ENCODE measurements around the gene ERN2. TPM values are rescaled to one million over a fixed set of nuclear protein-coding genes. Genes with fewer than 3 reads are reported as not detected.
A peak's percentile ranks its signal among the peaks of the same experiment; 100 is the strongest.

The ERN2 gene
- total and polyA plus RNA-seq, 2 of the 13 experiments (the other 11 are each of a cell fraction or from before 2014, with no cell fraction given): 2.2 to 3.5 TPM

DNA sequence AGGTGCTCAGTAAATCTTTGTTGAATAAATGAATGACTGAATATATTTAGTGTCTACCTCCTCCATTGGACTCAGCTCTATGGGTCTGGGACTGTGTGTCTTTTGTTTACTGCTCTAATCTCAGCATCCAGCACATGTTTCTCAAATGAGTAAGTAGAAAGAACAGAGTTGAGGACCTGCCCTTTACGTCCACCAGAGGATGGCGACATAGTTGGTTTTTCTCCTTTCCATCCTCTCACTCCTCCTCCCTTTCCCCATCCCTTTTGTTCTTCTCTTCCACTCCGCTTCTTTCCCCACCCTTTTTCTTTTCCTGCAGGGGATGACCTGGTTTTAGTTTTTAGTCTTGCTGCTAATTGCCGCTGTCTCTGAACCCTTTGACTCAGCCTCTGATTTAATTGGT, 29.7 kb upstream of the ERN2 start:
- TF ChIP-seq, protein P1, sequence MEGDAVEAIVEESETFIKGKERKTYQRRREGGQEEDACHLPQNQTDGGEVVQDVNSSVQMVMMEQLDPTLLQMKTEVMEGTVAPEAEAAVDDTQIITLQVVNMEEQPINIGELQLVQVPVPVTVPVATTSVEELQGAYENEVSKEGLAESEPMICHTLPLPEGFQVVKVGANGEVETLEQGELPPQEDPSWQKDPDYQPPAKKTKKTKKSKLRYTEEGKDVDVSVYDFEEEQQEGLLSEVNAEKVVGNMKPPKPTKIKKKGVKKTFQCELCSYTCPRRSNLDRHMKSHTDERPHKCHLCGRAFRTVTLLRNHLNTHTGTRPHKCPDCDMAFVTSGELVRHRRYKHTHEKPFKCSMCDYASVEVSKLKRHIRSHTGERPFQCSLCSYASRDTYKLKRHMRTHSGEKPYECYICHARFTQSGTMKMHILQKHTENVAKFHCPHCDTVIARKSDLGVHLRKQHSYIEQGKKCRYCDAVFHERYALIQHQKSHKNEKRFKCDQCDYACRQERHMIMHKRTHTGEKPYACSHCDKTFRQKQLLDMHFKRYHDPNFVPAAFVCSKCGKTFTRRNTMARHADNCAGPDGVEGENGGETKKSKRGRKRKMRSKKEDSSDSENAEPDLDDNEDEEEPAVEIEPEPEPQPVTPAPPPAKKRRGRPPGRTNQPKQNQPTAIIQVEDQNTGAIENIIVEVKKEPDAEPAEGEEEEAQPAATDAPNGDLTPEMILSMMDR (CRISPR knock-in tag; IDR thresholded peaks at IDR 0.05): 0 out of 2 replicates have a peak, but pooled peaks have one; percentile 19
- TF ChIP-seq ZNF207 (IDR thresholded peaks at IDR 0.05; ENCODE audit: borderline replicate concordance) (no peak), RBM22 (optimal IDR thresholded peaks at IDR 0.05; ENCODE audit: low read length) (peak; percentile 23), HNRNPK (IDR thresholded peaks at IDR 0.05; ENCODE audit: low read depth, low read length, poor library complexity, severe bottlenecking) (peak; percentile 29)
- FAIRE-seq: no peak
- Histone ChIP-seq H3K4me3 (replicated peaks in 1 of 3; ENCODE audit: insufficient read depth in 1 of 3, low read depth in 2 of 3, low read length in 3 of 3) (no peak overlapping the region), H3K27ac (ENCODE audit: extremely low read length, insufficient read depth, low read length) (no peak overlapping the region), H3K4me1 (ENCODE audit: insufficient read depth, low read length) (peaks cover 10% of the 10 kb centered on the region), H2AFZ (ENCODE audit: low read length) (no peak overlapping the region), H3K4me2 (ENCODE audit: low read depth, low read length) (no peak overlapping the region), H4K20me1 (ENCODE audit: insufficient read depth, low read length) (no peaks in the 10 kb centered on the region), H3K9ac (ENCODE audit: insufficient read depth, low read depth, low read length) (no peak overlapping the region), H3K79me2 (ENCODE audit: insufficient read depth, low read length) (no peaks in the 10 kb centered on the region), H3K27me3 (ENCODE audit: control insufficient read depth in 1 of 2, insufficient read depth in 2 of 2, low read length in 2 of 2) (peaks cover 0 to 4% of the 10 kb centered on the region in 2 experiments; a peak in 2 of 5 replicates), H3K9me3 (ENCODE audit: low read length) (no peaks in the 10 kb centered on the region), H3K36me3 (replicated peaks in 1 of 2; ENCODE audit: control insufficient read depth in 1 of 2, insufficient read depth in 2 of 2, low read length in 2 of 2) (no peaks in the 10 kb centered on the region)
- in situ Hi-C loops (cut with HindIII; ENCODE audit: extremely low pct_ligation_motif_present, low pct_unique_long_range_greater_than_20kb) (no loop called here), intact Hi-C loops (cut with micrococcal nuclease; ENCODE audit: unreplicated experiment) (no loop called here)
- no peak for DNase-seq (ENCODE audit: low spot score)
- 49% methylated on average over 4 of the region's 4 CpGs for WGBS (ENCODE audit: low lambda C conversion rate)
- no TSS peak for BruUV-seq (replicated peaks)
- CTCF ChIA-PET (ENCODE audit: low intra/inter-chr PET ratio, low total read pairs): no interaction called here
- POLR2A ChIA-PET: no interaction called here
- no peak for ATAC-seq

DNA sequence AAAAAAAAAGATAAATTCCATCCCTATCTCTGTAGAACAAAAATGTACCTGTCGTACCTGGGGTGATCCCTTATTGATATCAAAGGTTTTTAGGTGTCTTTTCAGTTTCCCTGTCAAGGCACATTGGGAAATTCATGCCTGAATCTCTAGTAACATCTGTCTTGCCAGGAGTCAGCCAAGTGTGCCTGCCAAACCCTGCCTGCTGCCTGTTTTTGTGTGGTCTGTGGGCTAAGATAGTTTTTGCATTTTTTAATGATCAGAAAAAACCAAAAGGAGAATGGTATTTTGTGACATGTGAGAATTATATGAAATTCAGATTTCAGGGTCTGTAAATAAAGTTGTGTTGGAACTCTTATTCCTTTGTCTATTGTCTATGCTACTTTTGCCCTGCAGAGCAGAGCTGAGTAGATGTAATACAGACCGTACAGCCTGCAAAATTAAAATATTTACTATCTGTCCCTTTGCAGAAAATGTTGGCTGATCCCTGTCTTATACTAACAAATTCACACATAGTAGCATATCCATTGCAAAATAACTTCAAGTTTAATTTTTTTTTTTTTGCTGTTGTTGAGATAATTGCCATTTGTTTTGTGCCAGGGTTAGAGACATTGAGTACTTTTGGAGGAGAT, 28.8 kb upstream of the ERN2 start:
- POLR2A ChIA-PET: no interaction called here
- H3K36me3 ChIP-seq (replicated peaks in 1 of 2; ENCODE audit: control insufficient read depth in 1 of 2, insufficient read depth in 2 of 2, low read length in 2 of 2): no peaks in the 10 kb centered on the region
- H3K9me3 ChIP-seq (ENCODE audit: low read length): no peaks in the 10 kb centered on the region
- no peak overlapping the region for H3K27ac ChIP-seq (ENCODE audit: extremely low read length, insufficient read depth, low read length)
- CTCF ChIA-PET (ENCODE audit: low intra/inter-chr PET ratio, low total read pairs): no interaction called here
- peaks cover 0 to 4% of the 10 kb centered on the region in 2 experiments; a peak in 2 of 5 replicates for H3K27me3 ChIP-seq (ENCODE audit: control insufficient read depth in 1 of 2, insufficient read depth in 2 of 2, low read length in 2 of 2)
- intact Hi-C loops (cut with micrococcal nuclease; ENCODE audit: unreplicated experiment): no loop called here
- H2AFZ ChIP-seq (ENCODE audit: low read length): no peak overlapping the region
- no peak overlapping the region for H3K9ac ChIP-seq (ENCODE audit: insufficient read depth, low read depth, low read length)
- ATAC-seq (no peak), DNase-seq (ENCODE audit: low spot score) (no peak), FAIRE-seq (no peak)
- no peaks in the 10 kb centered on the region for H3K79me2 ChIP-seq (ENCODE audit: insufficient read depth, low read length)
- no peak for TF ChIP-seq HOXA5 (CRISPR knock-in tag; IDR thresholded peaks at IDR 0.05)
- TF ChIP-seq, protein P2, sequence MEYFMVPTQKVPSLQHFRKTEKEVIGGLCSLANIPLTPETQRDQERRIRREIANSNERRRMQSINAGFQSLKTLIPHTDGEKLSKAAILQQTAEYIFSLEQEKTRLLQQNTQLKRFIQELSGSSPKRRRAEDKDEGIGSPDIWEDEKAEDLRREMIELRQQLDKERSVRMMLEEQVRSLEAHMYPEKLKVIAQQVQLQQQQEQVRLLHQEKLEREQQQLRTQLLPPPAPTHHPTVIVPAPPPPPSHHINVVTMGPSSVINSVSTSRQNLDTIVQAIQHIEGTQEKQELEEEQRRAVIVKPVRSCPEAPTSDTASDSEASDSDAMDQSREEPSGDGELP (IDR thresholded peaks at IDR 0.05; ENCODE audit: borderline replicate concordance, low read depth): no peak
- TF ChIP-seq HNF4G (IDR thresholded peaks at IDR 0.05; ENCODE audit: borderline replicate concordance, low read depth, low read length): no peak
- no peak for TF ChIP-seq HNF4G (CRISPR knock-in tag; IDR thresholded peaks at IDR 0.05; ENCODE audit: borderline replicate concordance, low read depth)
- no peak for TF ChIP-seq PHF21A (CRISPR knock-in tag; IDR thresholded peaks at IDR 0.05)
- TF ChIP-seq NCOA2 (CRISPR knock-in tag; IDR thresholded peaks at IDR 0.05): no peak
- TF ChIP-seq FLYWCH1 (CRISPR knock-in tag; IDR thresholded peaks at IDR 0.05): no peak
- TF ChIP-seq NFIB (CRISPR knock-in tag; IDR thresholded peaks at IDR 0.05; ENCODE audit: borderline replicate concordance): no peak
- TF ChIP-seq LCORL (IDR thresholded peaks at IDR 0.05): no peak
- no peak for TF ChIP-seq LCORL (CRISPR knock-in tag; IDR thresholded peaks at IDR 0.05)
- TF ChIP-seq YY1 (IDR thresholded peaks at IDR 0.05; ENCODE audit: insufficient read depth, insufficient replicate concordance, low read depth, low read length): no peak
- no peak for TF ChIP-seq SUZ12 (IDR thresholded peaks at IDR 0.05; ENCODE audit: low read depth, low read length)
- in situ Hi-C loops (cut with HindIII; ENCODE audit: extremely low pct_ligation_motif_present, low pct_unique_long_range_greater_than_20kb): no loop called here
- BruUV-seq (replicated peaks): no TSS peak
- H4K20me1 ChIP-seq (ENCODE audit: insufficient read depth, low read length): no peaks in the 10 kb centered on the region
- peaks cover 10% of the 10 kb centered on the region for H3K4me1 ChIP-seq (ENCODE audit: insufficient read depth, low read length)
- no peak overlapping the region for H3K4me2 ChIP-seq (ENCODE audit: low read depth, low read length)
- no peak overlapping the region for H3K4me3 ChIP-seq (replicated peaks in 1 of 3; ENCODE audit: insufficient read depth in 1 of 3, low read depth in 2 of 3, low read length in 3 of 3)
- 29% methylated on average over 2 of the region's 2 CpGs for whole genome bisulfite sequencing (ENCODE audit: low lambda C conversion rate)

All from HepG2 (cell line).